Mucosa of stomach (tissue), 1 donor: ENCODE measurements around the gene RNASE1.
"Not testable (repeated sequence)": the region's sequence is repeated elsewhere in the genome, so short reads cannot be mapped to it uniquely, and the experiment has no call there.

Source experiments
- H3K27me3 ChIP-seq: one replicate; pipeline ENCODE4 v1.7.0; 2013; ENCODE audit warnings: mild to moderate bottlenecking, low read length; ENCODE audit not compliant: control insufficient read depth, insufficient read depth
- H3K36me3 ChIP-seq: one replicate; pipeline ENCODE4 v1.7.0; 2013; ENCODE audit warnings: low read length; ENCODE audit not compliant: control insufficient read depth, insufficient read depth
- H3K4me1 ChIP-seq: one replicate; pipeline ENCODE4 v1.7.0; 2013; ENCODE audit warnings: mild to moderate bottlenecking, low read length; ENCODE audit not compliant: control insufficient read depth, insufficient read depth
- H3K4me3 ChIP-seq: one replicate; pipeline ENCODE4 v1.7.0; 2013; ENCODE audit warnings: low read length
- H3K9ac ChIP-seq: one replicate; pipeline ENCODE4 v1.7.0; 2013; ENCODE audit warnings: mild to moderate bottlenecking, low read length, moderate library complexity
- H3K9me3 ChIP-seq: one replicate; pipeline ENCODE4 v1.7.0; 2013; ENCODE audit warnings: mild to moderate bottlenecking, low read length, moderate library complexity; ENCODE audit not compliant: control insufficient read depth
- donor health status: Pancreatic carcinoma.

RNASE1 gene

DNA sequence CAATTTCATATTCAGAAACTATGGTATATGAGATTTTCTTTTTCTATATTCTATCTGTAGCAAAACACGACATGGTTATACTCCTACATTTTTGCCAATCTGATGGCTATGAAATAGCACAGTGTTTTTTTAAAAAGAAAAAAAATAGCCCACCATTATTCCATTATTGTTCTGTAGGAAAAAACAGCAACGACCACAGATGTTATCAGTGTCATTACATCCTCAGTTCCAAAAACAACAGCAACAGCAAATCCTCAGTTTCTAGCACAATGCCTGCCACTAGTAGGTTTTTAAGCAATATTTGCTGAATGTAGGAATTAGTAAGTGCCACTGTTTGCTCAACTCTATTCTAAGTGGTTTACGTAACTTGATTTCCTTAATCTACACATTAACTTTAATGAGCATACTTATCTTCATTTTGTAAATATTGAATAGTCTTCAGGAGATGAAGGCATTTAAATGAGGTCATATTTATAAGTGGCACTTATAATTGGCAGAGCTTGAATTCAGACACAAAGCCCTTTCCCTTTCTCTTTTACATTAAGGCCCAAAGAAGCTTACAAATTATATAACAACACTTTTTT lies 13.3 kb downstream of the RNASE1 start:
- peaks cover 8% of the 10 kb centered on the region for H3K4me1 ChIP-seq
- H3K27me3 ChIP-seq = no peaks in the 10 kb centered on the region
- H3K9me3 ChIP-seq = no peaks in the 10 kb centered on the region
- no peak overlapping the region for H3K9ac ChIP-seq
- H3K36me3 ChIP-seq = no peaks in the 10 kb centered on the region
- H3K4me3 ChIP-seq = no peak overlapping the region

- no peaks in the 10 kb centered on the region for H3K9me3 ChIP-seq
- H3K4me1 ChIP-seq = peaks cover 14% of the 10 kb centered on the region
- H3K4me3 ChIP-seq = no peak overlapping the region
- no peaks in the 10 kb centered on the region for H3K36me3 ChIP-seq
- no peaks in the 10 kb centered on the region for H3K27me3 ChIP-seq
- no peak overlapping the region for H3K9ac ChIP-seq
Observed at GRCh38 chr14:20787025-20787424, 15.6 kb downstream of the RNASE1 start.

- Histone ChIP-seq H3K4me3 (no peak overlapping the region), H3K4me1 (peaks cover 11% of the 10 kb centered on the region), H3K36me3 (no peaks in the 10 kb centered on the region), H3K27me3 (no peaks in the 10 kb centered on the region), H3K9me3 (no peaks in the 10 kb centered on the region), H3K9ac (peak overlapping the region; percentile 35)
Observed at GRCh38 chr14:20782280-20782890, 20.3 kb downstream of the RNASE1 start.

DNA sequence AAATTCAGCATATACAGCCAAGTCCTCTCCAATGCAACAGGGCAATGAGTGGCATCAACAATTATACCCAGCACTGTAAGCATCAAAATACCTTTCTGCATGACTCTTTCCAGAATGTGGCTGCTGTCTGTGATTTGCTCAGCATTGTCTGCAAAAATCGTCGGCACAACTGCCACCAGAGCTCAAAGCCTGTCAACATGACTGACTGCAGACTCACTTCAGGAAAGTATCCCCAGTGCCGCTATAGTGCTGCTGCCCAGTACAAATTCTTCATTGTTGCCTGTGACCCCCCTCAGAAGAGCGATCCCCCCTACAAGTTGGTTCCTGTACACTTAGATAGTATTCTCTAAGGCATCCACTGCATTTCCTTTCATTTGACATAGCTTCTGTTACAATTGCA lies 20.8 kb downstream of the RNASE1 start:
- H3K9me3 ChIP-seq = no peaks in the 10 kb centered on the region
- no peaks in the 10 kb centered on the region for H3K27me3 ChIP-seq
- H3K9ac ChIP-seq = peak overlapping the region; percentile 35
- H3K36me3 ChIP-seq = no peaks in the 10 kb centered on the region
- H3K4me1 ChIP-seq = peaks cover 11% of the 10 kb centered on the region
- H3K4me3 ChIP-seq = no peak overlapping the region

GRCh38 chr14:20775901-20776300 lies 26.7 kb downstream of the RNASE1 start:
- no peak overlapping the region for H3K9ac ChIP-seq
- no peaks in the 10 kb centered on the region for H3K27me3 ChIP-seq
- H3K4me3 ChIP-seq = no peak overlapping the region
- H3K4me1 ChIP-seq = no peaks in the 10 kb centered on the region
- no peaks in the 10 kb centered on the region for H3K9me3 ChIP-seq
- H3K36me3 ChIP-seq = no peaks in the 10 kb centered on the region

DNA sequence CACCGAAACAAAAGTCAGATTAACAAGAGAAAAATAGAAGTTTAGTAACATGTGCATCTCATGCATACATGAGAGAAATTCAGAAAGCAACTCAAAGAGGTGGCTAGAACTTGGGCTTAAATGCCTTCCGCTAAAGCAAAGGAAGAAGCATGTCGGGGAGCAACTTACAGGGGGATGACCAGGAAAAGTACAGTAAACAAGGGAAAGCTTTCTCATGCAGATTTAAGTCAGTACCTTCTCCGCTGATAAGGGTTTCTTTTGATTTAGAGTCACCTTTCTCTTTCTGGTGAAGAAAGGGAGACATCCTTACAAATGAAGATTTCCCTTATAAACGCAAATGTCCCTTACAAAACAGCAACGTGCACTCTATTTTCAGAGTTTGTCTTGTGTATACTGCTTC lies 27.6 kb downstream of the RNASE1 start:
- H3K9ac ChIP-seq = no peak overlapping the region
- no peaks in the 10 kb centered on the region for H3K27me3 ChIP-seq
- H3K4me3 ChIP-seq = no peak overlapping the region

DNA sequence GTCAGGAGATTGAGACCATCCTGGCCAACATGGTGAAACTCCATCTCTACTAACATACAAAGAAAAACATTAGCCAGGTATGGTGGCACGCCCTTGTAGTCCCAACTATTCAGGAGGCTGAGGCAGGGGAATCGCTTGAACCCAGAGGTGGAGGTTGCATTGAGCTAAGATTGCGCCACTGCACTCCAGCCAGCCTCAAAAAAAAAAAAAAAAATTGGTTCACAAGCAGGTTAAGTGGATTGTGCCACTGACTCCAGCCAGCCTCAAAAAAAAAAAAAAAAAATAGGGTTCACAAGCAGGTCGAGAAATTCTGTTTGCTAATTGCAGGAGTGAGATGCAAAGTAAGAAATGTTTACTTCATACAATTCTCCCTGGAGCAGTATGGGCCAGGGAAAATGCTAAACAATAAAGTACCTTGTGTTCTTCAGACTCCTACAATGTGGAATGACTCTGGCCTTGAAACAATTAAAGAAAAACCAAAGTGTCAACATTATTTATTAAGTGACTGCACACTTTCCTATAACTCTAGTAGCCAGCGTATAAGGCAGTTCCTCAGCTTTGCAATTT lies 28.3 kb downstream of the RNASE1 start:
- no peaks in the 10 kb centered on the region for H3K9me3 ChIP-seq
- no peak overlapping the region for H3K9ac ChIP-seq
- no peaks in the 10 kb centered on the region for H3K4me1 ChIP-seq
- H3K36me3 ChIP-seq = no peaks in the 10 kb centered on the region
- no peaks in the 10 kb centered on the region for H3K27me3 ChIP-seq
- no peak overlapping the region for H3K4me3 ChIP-seq

More for the DNA sequence above, 27.6 kb downstream of the RNASE1 start:
- H3K36me3 ChIP-seq = no peaks in the 10 kb centered on the region
- no peaks in the 10 kb centered on the region for H3K4me1 ChIP-seq
- H3K9me3 ChIP-seq = no peaks in the 10 kb centered on the region

- no peaks in the 10 kb centered on the region for H3K4me1 ChIP-seq
- no peaks in the 10 kb centered on the region for H3K9me3 ChIP-seq
- H3K9ac ChIP-seq = no peak overlapping the region
- H3K36me3 ChIP-seq = no peaks in the 10 kb centered on the region
- no peaks in the 10 kb centered on the region for H3K27me3 ChIP-seq
- no peak overlapping the region for H3K4me3 ChIP-seq
Observed at GRCh38 chr14:20772650-20773049, 30.0 kb downstream of the RNASE1 start.

GRCh38 chr14:20769421-20769820 lies 33.2 kb downstream of the RNASE1 start:
- Histone ChIP-seq H3K36me3 (no peaks in the 10 kb centered on the region), H3K9me3 (no peaks in the 10 kb centered on the region), H3K27me3 (no peaks in the 10 kb centered on the region), H3K9ac (no peak overlapping the region), H3K4me1 (no peaks in the 10 kb centered on the region), H3K4me3 (no peak overlapping the region)

GRCh38 chr14:20768593-20768892 lies 34.1 kb downstream of the RNASE1 start:
- Histone ChIP-seq H3K27me3 (no peaks in the 10 kb centered on the region), H3K9ac (no peak overlapping the region), H3K4me1 (no peaks in the 10 kb centered on the region), H3K4me3 (no peak overlapping the region), H3K9me3 (no peaks in the 10 kb centered on the region), H3K36me3 (no peaks in the 10 kb centered on the region)

DNA sequence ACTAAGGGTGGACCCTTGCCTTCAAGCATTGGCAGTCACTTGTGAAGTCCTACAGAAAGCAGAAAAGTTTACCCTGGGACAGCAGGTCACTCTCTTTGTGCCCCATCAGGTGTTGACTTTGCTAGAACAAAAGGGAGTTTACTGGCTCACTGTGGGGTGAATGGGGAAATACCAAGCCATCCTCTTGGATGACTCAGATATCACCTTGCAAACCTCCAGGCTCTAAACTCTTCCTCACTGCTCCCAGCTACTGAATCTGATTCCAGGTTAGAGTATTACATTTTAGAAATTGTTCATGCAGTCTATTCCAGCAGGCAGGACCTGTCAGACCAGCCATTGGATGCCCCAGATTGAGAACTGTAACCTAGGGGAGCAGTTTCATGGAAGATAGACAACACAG lies 41.7 kb downstream of the RNASE1 start:
- Histone ChIP-seq H3K4me1 (no peaks in the 10 kb centered on the region), H3K36me3 (no peaks in the 10 kb centered on the region)

DNA sequence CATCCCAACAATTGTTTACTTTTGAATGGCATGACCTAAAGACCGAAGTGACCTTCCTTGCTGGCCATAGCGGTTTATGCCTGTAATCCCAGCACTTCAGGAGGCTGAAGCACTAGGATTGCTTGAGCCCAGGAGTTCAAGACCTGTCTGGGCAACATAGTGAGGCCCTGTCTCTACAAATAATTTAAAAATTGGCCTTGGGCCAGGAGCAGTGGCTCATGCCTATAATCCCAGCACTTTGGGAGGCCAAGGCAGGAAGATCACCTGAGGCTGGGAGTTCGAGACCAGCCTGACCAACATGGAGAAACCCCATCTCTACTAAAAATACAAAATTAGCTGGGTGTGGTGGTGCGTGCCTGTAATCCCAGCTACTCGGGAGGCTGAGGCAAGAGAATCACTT lies 43.2 kb downstream of the RNASE1 start:
- H3K27me3 ChIP-seq, H3K4me1 ChIP-seq: not testable (repeated sequence)

More for the DNA sequence above, 41.7 kb downstream of the RNASE1 start:
- Histone ChIP-seq H3K27me3 (no peaks in the 10 kb centered on the region), H3K9ac (no peak overlapping the region), H3K9me3 (no peaks in the 10 kb centered on the region), H3K4me3 (no peak overlapping the region)

More for the DNA sequence above, 43.2 kb downstream of the RNASE1 start:
- H3K9me3 ChIP-seq, H3K36me3 ChIP-seq, H3K9ac ChIP-seq, H3K4me3 ChIP-seq: not testable (repeated sequence)
